Neural progenitor cell (in vitro differentiated cells): Measurements from ENCODE around the gene ANKRD36. TPM values are rescaled to one million over a fixed set of nuclear protein-coding genes. Genes with fewer than 3 reads are reported as not detected.
"Not testable (repeated sequence)": the region's sequence is repeated elsewhere in the genome, so short reads cannot be mapped to it uniquely, and the experiment has no call there.

Source experiments
- DNase-seq: peaks from one replicate; pipeline ENCODE4 v3.0.0-alpha.2; 2016; ENCODE audit warnings: low spot score
- H2AFZ ChIP-seq: fragments of 200-600 bp; sonication (generic); replicated peaks from 2 replicates; pipeline ENCODE4 v1.6.1; 2016; ENCODE audit warnings: antibody characterized with exemption
- H3F3A ChIP-seq: fragments of 200-600 bp; sonication (generic); 2 replicates; pipeline ENCODE4 v1.6.1; 2016; ENCODE audit warnings: antibody characterized with exemption, low read depth
- H3K27ac ChIP-seq: fragments of 200-600 bp; sonication (generic); 2 replicates; pipeline ENCODE4 v1.5.1; 2016; ENCODE audit warnings: mild to moderate bottlenecking
- H3K27me3 ChIP-seq: fragments of 200-600 bp; sonication (generic); 2 replicates; pipeline ENCODE4 v1.6.1; 2016; ENCODE audit warnings: mild to moderate bottlenecking, moderate library complexity
- H3K36me3 ChIP-seq: fragments of 200-600 bp; sonication (generic); 2 replicates; pipeline ENCODE4 v1.5.1; 2016
- H3K4me1 ChIP-seq: fragments of 200-600 bp; sonication (generic); 2 replicates; pipeline ENCODE4 v1.6.1; 2016; ENCODE audit warnings: mixed run types
- H3K4me2 ChIP-seq: fragments of 200-600 bp; sonication (generic); 2 replicates; pipeline ENCODE4 v1.6.1; 2016
- H3K4me3 ChIP-seq: fragments of 200-600 bp; sonication (generic); 2 replicates; pipeline ENCODE4 v1.5.1; 2016
- H3K79me2 ChIP-seq: fragments of 200-600 bp; sonication (generic); 2 replicates; pipeline ENCODE4 v1.6.1; 2016; ENCODE audit warnings: low read depth
- H3K9ac ChIP-seq: fragments of 200-600 bp; sonication (generic); 2 replicates; pipeline ENCODE4 v1.6.1; 2016
- H3K9me3 ChIP-seq: fragments of 200-600 bp; sonication (generic); 2 replicates; pipeline ENCODE4 v1.5.1; 2016; ENCODE audit warnings: low read depth
- H4K20me1 ChIP-seq: fragments of 200-600 bp; sonication (generic); 2 replicates; pipeline ENCODE4 v1.6.1; 2016; ENCODE audit warnings: low read depth
- H3K27ac Mint-ChIP-seq: 3 replicates; pipeline ENCODE4 v1.8.0; 2021; ENCODE audit warnings: mixed read lengths
- H3K27me3 Mint-ChIP-seq: 2 replicates; pipeline ENCODE4 v1.8.0; 2022; ENCODE audit warnings: low read depth, mild to moderate bottlenecking, inconsistent platforms, moderate library complexity, mixed read lengths; ENCODE audit not compliant: insufficient read depth
- H3K36me3 Mint-ChIP-seq: 3 replicates; pipeline ENCODE4 v1.8.0; 2021; ENCODE audit warnings: mixed read lengths
- H3K4me1 Mint-ChIP-seq: 3 replicates; pipeline ENCODE4 v1.8.0; 2021; ENCODE audit warnings: mixed read lengths
- H3K4me3 Mint-ChIP-seq: 3 replicates; pipeline ENCODE4 v1.8.0; 2021; ENCODE audit warnings: mild to moderate bottlenecking, moderate library complexity, mixed read lengths
- H3K9me3 Mint-ChIP-seq: 3 replicates; pipeline ENCODE4 v1.8.0; 2020; ENCODE audit warnings: mixed read lengths
- EZH2 ChIP-seq: fragments of 200-600 bp; sonication (generic); IDR thresholded peaks from 2 replicates; pipeline ENCODE4 v1.6.1; 2017; ENCODE audit warnings: antibody characterized with exemption, mild to moderate bottlenecking, moderate library complexity
- EZH2phosphoT487 ChIP-seq: fragments of 200-600 bp; sonication (generic); IDR thresholded peaks from 2 replicates; pipeline ENCODE4 v1.6.1; 2017; ENCODE audit warnings: antibody characterized with exemption
- total RNA-seq: library from RNA; depleted of rRNA; stranded (reverse); fragments of >200 nt; gene quantifications from 2 replicates; pipeline ENCODE4 v1.2.3, GENCODE V29; 2015; ENCODE audit warnings: low replicate concordance
- TF ChIP-seq, protein P1 (sequence below): fragments of 200-600 bp; sonication (generic); IDR thresholded peaks from 2 replicates; pipeline ENCODE4 v1.5.1; 2017; ENCODE audit warnings: antibody characterized with exemption, mild to moderate bottlenecking

ANKRD36 gene
- 40.2 and 57.2 TPM in 2 replicates for total RNA-seq

- H3K9me3 ChIP-seq, H3K9ac ChIP-seq, H4K20me1 ChIP-seq, H3K79me2 ChIP-seq, H3K27me3 ChIP-seq, H3K36me3 Mint-ChIP-seq, H3K27me3 Mint-ChIP-seq, H3K4me1 Mint-ChIP-seq, H3K9me3 Mint-ChIP-seq, H3K36me3 ChIP-seq, H3F3A ChIP-seq, H3K27ac ChIP-seq, H3K4me1 ChIP-seq: not testable (repeated sequence)
- Mint-ChIP-seq H3K27ac (peak within 1 kb of the TSS; percentile 87), H3K4me3 (peak within 1 kb of the TSS; percentile 100)
- H3K4me3 ChIP-seq: peak within 1 kb of the TSS; percentile 99
- peak; percentile 89 for DNase-seq
- TF ChIP-seq, protein P1, sequence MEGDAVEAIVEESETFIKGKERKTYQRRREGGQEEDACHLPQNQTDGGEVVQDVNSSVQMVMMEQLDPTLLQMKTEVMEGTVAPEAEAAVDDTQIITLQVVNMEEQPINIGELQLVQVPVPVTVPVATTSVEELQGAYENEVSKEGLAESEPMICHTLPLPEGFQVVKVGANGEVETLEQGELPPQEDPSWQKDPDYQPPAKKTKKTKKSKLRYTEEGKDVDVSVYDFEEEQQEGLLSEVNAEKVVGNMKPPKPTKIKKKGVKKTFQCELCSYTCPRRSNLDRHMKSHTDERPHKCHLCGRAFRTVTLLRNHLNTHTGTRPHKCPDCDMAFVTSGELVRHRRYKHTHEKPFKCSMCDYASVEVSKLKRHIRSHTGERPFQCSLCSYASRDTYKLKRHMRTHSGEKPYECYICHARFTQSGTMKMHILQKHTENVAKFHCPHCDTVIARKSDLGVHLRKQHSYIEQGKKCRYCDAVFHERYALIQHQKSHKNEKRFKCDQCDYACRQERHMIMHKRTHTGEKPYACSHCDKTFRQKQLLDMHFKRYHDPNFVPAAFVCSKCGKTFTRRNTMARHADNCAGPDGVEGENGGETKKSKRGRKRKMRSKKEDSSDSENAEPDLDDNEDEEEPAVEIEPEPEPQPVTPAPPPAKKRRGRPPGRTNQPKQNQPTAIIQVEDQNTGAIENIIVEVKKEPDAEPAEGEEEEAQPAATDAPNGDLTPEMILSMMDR: peak; percentile 58
- peak within 1 kb of the TSS; percentile 93 for H3K4me2 ChIP-seq
- peak within 1 kb of the TSS; percentile 99 for H2AFZ ChIP-seq
Observed at GRCh38 chr2:97113050-97113881, at the start of gene ANKRD36. TSS of gene ANKRD36 (plus strand) at chr2:97113153. CDS start at chr2:97113740, 587 bp downstream.

- H3K36me3 Mint-ChIP-seq, H3K27ac Mint-ChIP-seq, H3K4me3 ChIP-seq, DNase-seq, H3K4me2 ChIP-seq, H3K27ac ChIP-seq, H3K9me3 ChIP-seq, H2AFZ ChIP-seq, H3K4me1 ChIP-seq, H3K9ac ChIP-seq, H3K79me2 ChIP-seq, H3F3A ChIP-seq, H4K20me1 ChIP-seq, H3K4me1 Mint-ChIP-seq, H3K27me3 Mint-ChIP-seq, H3K36me3 ChIP-seq, H3K27me3 ChIP-seq, H3K4me3 Mint-ChIP-seq: not testable (repeated sequence)
- peaks cover 11% of the 10 kb centered on the region for H3K9me3 Mint-ChIP-seq
Observed at GRCh38 chr2:97066030-97066429, 46.9 kb upstream of the ANKRD36 start.

GRCh38 chr2:97067279-97068004, 45.5 kb upstream of the ANKRD36 start:
- no peak for DNase-seq
- no peak overlapping the region for H2AFZ ChIP-seq
- H3K36me3 Mint-ChIP-seq: no peaks in the 10 kb centered on the region
- no peak overlapping the region for H3K4me3 ChIP-seq
- no peaks in the 10 kb centered on the region for H3K4me1 ChIP-seq
- H3K9me3 Mint-ChIP-seq: peaks cover 11% of the 10 kb centered on the region
- no peak overlapping the region for H3K4me3 Mint-ChIP-seq
- no peak overlapping the region for H3K27ac Mint-ChIP-seq
- H3K4me2 ChIP-seq: no peak overlapping the region
- H3K9me3 ChIP-seq: no peaks in the 10 kb centered on the region
- no peaks in the 10 kb centered on the region for H3K79me2 ChIP-seq
- H3F3A ChIP-seq: no peaks in the 10 kb centered on the region
- H3K9ac ChIP-seq: no peak overlapping the region
- no peaks in the 10 kb centered on the region for H4K20me1 ChIP-seq
- H3K27me3 Mint-ChIP-seq: peaks cover 6% of the 10 kb centered on the region
- TF ChIP-seq, protein P1: no peak
- TF ChIP-seq EZH2: no peak
- TF ChIP-seq EZH2phosphoT487: no peak
- H3K27me3 ChIP-seq: no peaks in the 10 kb centered on the region
- H3K4me1 Mint-ChIP-seq: no peaks in the 10 kb centered on the region
- H3K36me3 ChIP-seq: no peaks in the 10 kb centered on the region
- no peak overlapping the region for H3K27ac ChIP-seq

DNA sequence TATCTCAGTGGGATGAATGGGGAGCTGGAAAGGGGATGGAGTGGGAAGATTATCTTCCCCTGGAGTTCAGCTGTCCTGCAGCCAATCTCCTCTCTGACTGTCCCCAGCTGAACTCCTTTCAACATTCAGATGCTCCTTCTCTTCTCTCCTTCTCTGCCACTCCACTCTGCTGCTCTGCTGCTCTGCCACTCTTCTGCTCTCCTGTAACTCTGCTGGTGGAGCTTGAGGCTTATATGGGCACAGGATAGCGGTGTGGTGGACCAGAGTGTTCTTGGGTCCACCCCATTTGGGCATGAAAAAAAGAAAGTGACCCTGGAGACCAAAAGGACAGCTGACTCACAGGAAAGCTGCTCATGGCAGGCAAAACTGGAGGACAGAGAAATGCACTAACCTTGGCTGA, 44.9 kb upstream of the ANKRD36 start:
- no peak overlapping the region for H3K9ac ChIP-seq
- H3K36me3 ChIP-seq: no peaks in the 10 kb centered on the region
- no peaks in the 10 kb centered on the region for H3K4me1 Mint-ChIP-seq
- no peak overlapping the region for H3K27ac Mint-ChIP-seq
- no peak for DNase-seq
- no peaks in the 10 kb centered on the region for H3K9me3 ChIP-seq
- no peaks in the 10 kb centered on the region for H3K27me3 ChIP-seq
- no peak overlapping the region for H3K4me2 ChIP-seq
- TF ChIP-seq EZH2 (no peak), EZH2phosphoT487 (no peak)
- TF ChIP-seq, protein P1: no peak
- H2AFZ ChIP-seq: no peak overlapping the region
- H3K36me3 Mint-ChIP-seq: no peaks in the 10 kb centered on the region
- H3K79me2 ChIP-seq: no peaks in the 10 kb centered on the region
- no peak overlapping the region for H3K4me3 ChIP-seq
- no peak overlapping the region for H3K4me3 Mint-ChIP-seq
- peaks cover 6% of the 10 kb centered on the region for H3K27me3 Mint-ChIP-seq
- H3K4me1 ChIP-seq: no peaks in the 10 kb centered on the region
- no peak overlapping the region for H3K27ac ChIP-seq
- H3F3A ChIP-seq: no peaks in the 10 kb centered on the region
- peaks cover 11% of the 10 kb centered on the region for H3K9me3 Mint-ChIP-seq
- no peaks in the 10 kb centered on the region for H4K20me1 ChIP-seq

DNA sequence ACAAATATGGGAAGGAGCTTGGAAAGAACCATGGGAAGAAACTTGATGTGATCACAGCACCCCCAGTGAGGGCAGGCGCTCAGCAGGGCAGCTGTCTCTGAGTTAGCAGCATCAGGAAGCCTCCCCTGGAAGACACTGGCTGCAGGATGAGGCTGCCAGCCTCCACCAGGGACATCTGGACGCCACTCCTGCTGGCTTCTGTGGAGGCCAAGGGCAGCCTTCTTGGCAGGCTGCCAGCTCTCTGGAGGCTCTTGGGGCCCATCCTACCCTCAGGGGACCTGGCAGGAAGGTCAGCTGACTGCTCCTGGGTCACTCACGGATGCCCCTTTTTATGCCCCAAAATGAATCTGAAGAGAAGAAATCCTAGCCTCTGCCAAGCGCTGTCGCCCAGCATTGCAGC, 44.2 kb upstream of the ANKRD36 start:
- H3K9me3 Mint-ChIP-seq: peaks cover 11% of the 10 kb centered on the region
- not testable (repeated sequence) for H3K27ac Mint-ChIP-seq, H3K27ac ChIP-seq, DNase-seq, H3K4me3 ChIP-seq, H3K27me3 Mint-ChIP-seq, H3K4me3 Mint-ChIP-seq, H3K79me2 ChIP-seq, H3K9me3 ChIP-seq, H3K9ac ChIP-seq, H3F3A ChIP-seq, H3K27me3 ChIP-seq, H3K4me2 ChIP-seq, H3K36me3 ChIP-seq, H2AFZ ChIP-seq, H3K36me3 Mint-ChIP-seq, H4K20me1 ChIP-seq, H3K4me1 Mint-ChIP-seq, H3K4me1 ChIP-seq
